Measurements from ENCODE around the gene UBE2D1. TPM values are rescaled to one million over a fixed set of nuclear protein-coding genes. Genes with fewer than 3 reads are reported as not detected.
A peak's percentile ranks its signal among the peaks of the same experiment; 100 is the strongest.

UBE2D1 gene
- total and polyA plus RNA-seq, 2 of the 13 experiments (the other 11 are each of a cell fraction or from before 2014, with no cell fraction given): 6.2 to 13.8 TPM

- TF ChIP-seq PRDM10 (CRISPR knock-in tag; IDR thresholded peaks at IDR 0.05; ENCODE audit: low read depth): peak; percentile 43; the same call in 1 of the 2 replicates
- TF ChIP-seq HOMEZ (CRISPR knock-in tag; IDR thresholded peaks at IDR 0.05; ENCODE audit: low read depth): peak; percentile 48; the same call in 1 of the 2 replicates
- no peak for TF ChIP-seq ONECUT2 (CRISPR knock-in tag; IDR thresholded peaks at IDR 0.05)
- TF ChIP-seq CHD2 (IDR thresholded peaks at IDR 0.05; ENCODE audit: low read depth, low read length): no peak
- no peak for TF ChIP-seq ATRX (CRISPR knock-in tag; IDR thresholded peaks at IDR 0.05; ENCODE audit: borderline replicate concordance)
- peak; percentile 50; the same call in 1 of the 2 replicates for TF ChIP-seq ARID5B (CRISPR knock-in tag; IDR thresholded peaks at IDR 0.05)
- TF ChIP-seq THAP7 (CRISPR knock-in tag; IDR thresholded peaks at IDR 0.05): no peak
- no peak for TF ChIP-seq ISX (CRISPR knock-in tag; conservative IDR thresholded peaks at IDR 0.05)
- 0 out of 2 replicates have a peak, but pooled peaks have one; percentile 23 for TF ChIP-seq ZBTB25 (CRISPR knock-in tag; IDR thresholded peaks at IDR 0.05)
- no peak for TF ChIP-seq ZKSCAN5 (CRISPR knock-in tag; IDR thresholded peaks at IDR 0.05)
- no peak for TF ChIP-seq SRY (CRISPR knock-in tag; IDR thresholded peaks at IDR 0.05)
- TF ChIP-seq CREM (IDR thresholded peaks at IDR 0.05): no peak
- no peak for TF ChIP-seq CREM (CRISPR knock-in tag; IDR thresholded peaks at IDR 0.05)
- TF ChIP-seq PREB (CRISPR knock-in tag; IDR thresholded peaks at IDR 0.05): no peak
- no peak for TF ChIP-seq NCOA2 (CRISPR knock-in tag; IDR thresholded peaks at IDR 0.05)
- peak; percentile 68; the same call in 1 of the 2 replicates for TF ChIP-seq GATAD2A (CRISPR knock-in tag; IDR thresholded peaks at IDR 0.05)
- TF ChIP-seq CEBPB (IDR thresholded peaks at IDR 0.05; ENCODE audit: borderline replicate concordance, low read depth, low read length): peak; percentile 89
- no peak for TF ChIP-seq MTF2 (CRISPR knock-in tag; IDR thresholded peaks at IDR 0.05; ENCODE audit: borderline replicate concordance)
Observed at GRCh38 chr10:58350619-58351323, 16.0 kb downstream of the UBE2D1 start (continued).

Measured in HepG2 (cell line).